ENCODE data around the gene TMEM143. TPM values are rescaled to one million over a fixed set of nuclear protein-coding genes. Genes with fewer than 3 reads are reported as not detected.

The TMEM143 gene
- total and polyA plus RNA-seq, 4 donors, result 3.2 to 10.2 (median 6.7) TPM

GRCh38 chr19:48308631-48309586 is 54.8 kb downstream of the TMEM143 start:
- H3K27ac ChIP-seq (ENCODE audit: low read depth in 1 of 2, low read length in 2 of 2), result no peak overlapping the region
- DNase-seq (ENCODE audit: low spot score), result no peak

DNA sequence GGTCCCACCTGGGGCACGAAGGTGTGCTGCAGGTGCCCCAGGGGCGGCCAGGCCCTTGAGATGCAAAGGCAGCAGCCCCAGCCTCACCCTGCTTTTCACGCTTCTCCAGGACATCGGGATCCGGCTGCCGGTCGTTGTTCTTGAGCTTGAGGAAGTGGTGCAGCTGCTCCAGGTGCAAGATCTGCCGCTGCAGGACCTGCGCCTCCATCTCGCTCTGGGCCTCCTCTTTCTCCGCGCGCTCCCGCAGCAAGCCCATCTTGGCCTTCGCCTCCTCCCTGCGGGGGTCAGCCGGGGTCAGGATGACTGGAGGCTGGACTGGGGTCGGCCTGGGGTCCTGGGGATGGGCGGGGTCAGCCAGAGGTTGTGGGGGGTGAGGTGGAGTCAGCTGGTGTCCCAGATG is 59.9 kb downstream of the TMEM143 start:
- DNase-seq (ENCODE audit: low spot score), result no peak
- WGBS, result 86% methylated on average over 19 of the region's 19 CpGs

More at GRCh38 chr19:48308631-48309586, 54.8 kb downstream of the TMEM143 start:
- no peaks in the 10 kb centered on the region for H3K9me3 ChIP-seq (ENCODE audit: control insufficient read depth in 4 of 4, low read length in 3 of 4)
- no peaks in the 10 kb centered on the region for H3K27me3 ChIP-seq (ENCODE audit: control insufficient read depth in 4 of 4, insufficient read depth in 4 of 4, low read length in 3 of 4)
- no peak overlapping the region for H3K4me3 ChIP-seq (ENCODE audit: low read depth in 1 of 3, low read length in 3 of 3)
- WGBS, result 78% methylated on average over 22 of the region's 22 CpGs
- no peaks in the 10 kb centered on the region for H3K36me3 ChIP-seq (ENCODE audit: control insufficient read depth in 4 of 4, insufficient read depth in 3 of 4, low read depth in 1 of 4, low read length in 3 of 4)
- no peak overlapping the region for H3K9ac ChIP-seq (ENCODE audit: low read depth in 1 of 2, low read length in 2 of 2)
- H3K4me1 ChIP-seq (ENCODE audit: control insufficient read depth in 4 of 4, insufficient read depth in 4 of 4, low read length in 3 of 4), result no peaks in the 10 kb centered on the region
- TF ChIP-seq FOXA1 (IDR thresholded peaks at IDR 0.05) (no peak), YY1 (IDR thresholded peaks at IDR 0.05) (no peak), GABPA (IDR thresholded peaks at IDR 0.05 in 1 of 2, conservative IDR thresholded peaks at IDR 0.05 in 1 of 2) (no peak), SP1 (IDR thresholded peaks at IDR 0.05) (no peak), HNF4G (IDR thresholded peaks at IDR 0.05) (no peak), HNF4A (conservative IDR thresholded peaks at IDR 0.05) (no peak)
- TF ChIP-seq, protein P1, sequence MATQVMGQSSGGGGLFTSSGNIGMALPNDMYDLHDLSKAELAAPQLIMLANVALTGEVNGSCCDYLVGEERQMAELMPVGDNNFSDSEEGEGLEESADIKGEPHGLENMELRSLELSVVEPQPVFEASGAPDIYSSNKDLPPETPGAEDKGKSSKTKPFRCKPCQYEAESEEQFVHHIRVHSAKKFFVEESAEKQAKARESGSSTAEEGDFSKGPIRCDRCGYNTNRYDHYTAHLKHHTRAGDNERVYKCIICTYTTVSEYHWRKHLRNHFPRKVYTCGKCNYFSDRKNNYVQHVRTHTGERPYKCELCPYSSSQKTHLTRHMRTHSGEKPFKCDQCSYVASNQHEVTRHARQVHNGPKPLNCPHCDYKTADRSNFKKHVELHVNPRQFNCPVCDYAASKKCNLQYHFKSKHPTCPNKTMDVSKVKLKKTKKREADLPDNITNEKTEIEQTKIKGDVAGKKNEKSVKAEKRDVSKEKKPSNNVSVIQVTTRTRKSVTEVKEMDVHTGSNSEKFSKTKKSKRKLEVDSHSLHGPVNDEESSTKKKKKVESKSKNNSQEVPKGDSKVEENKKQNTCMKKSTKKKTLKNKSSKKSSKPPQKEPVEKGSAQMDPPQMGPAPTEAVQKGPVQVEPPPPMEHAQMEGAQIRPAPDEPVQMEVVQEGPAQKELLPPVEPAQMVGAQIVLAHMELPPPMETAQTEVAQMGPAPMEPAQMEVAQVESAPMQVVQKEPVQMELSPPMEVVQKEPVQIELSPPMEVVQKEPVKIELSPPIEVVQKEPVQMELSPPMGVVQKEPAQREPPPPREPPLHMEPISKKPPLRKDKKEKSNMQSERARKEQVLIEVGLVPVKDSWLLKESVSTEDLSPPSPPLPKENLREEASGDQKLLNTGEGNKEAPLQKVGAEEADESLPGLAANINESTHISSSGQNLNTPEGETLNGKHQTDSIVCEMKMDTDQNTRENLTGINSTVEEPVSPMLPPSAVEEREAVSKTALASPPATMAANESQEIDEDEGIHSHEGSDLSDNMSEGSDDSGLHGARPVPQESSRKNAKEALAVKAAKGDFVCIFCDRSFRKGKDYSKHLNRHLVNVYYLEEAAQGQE (IDR thresholded peaks at IDR 0.05), result no peak

More for the DNA sequence above, 59.9 kb downstream of the TMEM143 start:
- H3K27ac ChIP-seq (ENCODE audit: low read depth in 1 of 2, low read length in 2 of 2), result no peak overlapping the region
- no peak overlapping the region for H3K4me3 ChIP-seq (ENCODE audit: low read depth in 1 of 3, low read length in 3 of 3)
- no peak for TF ChIP-seq RXRA (IDR thresholded peaks at IDR 0.05)
- no peak for TF ChIP-seq RAD21 (IDR thresholded peaks at IDR 0.05)
- TF ChIP-seq, protein P1 (IDR thresholded peaks at IDR 0.05), result no peak
- TF ChIP-seq, protein P2, sequence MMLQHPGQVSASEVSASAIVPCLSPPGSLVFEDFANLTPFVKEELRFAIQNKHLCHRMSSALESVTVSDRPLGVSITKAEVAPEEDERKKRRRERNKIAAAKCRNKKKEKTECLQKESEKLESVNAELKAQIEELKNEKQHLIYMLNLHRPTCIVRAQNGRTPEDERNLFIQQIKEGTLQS (IDR thresholded peaks at IDR 0.05), result no peak
- no peak for TF ChIP-seq FOXA1 (IDR thresholded peaks at IDR 0.05)
- no peak for TF ChIP-seq NR2F2 (IDR thresholded peaks at IDR 0.05)
- H3K4me1 ChIP-seq (ENCODE audit: control insufficient read depth in 4 of 4, insufficient read depth in 4 of 4, low read length in 3 of 4), result no peaks in the 10 kb centered on the region
- no peaks in the 10 kb centered on the region for H3K27me3 ChIP-seq (ENCODE audit: control insufficient read depth in 4 of 4, insufficient read depth in 4 of 4, low read length in 3 of 4)
- H3K36me3 ChIP-seq (ENCODE audit: control insufficient read depth in 4 of 4, insufficient read depth in 3 of 4, low read depth in 1 of 4, low read length in 3 of 4), result no peaks in the 10 kb centered on the region
- H3K9me3 ChIP-seq (ENCODE audit: control insufficient read depth in 4 of 4, low read length in 3 of 4), result no peaks in the 10 kb centered on the region
- no peak overlapping the region for H3K9ac ChIP-seq (ENCODE audit: low read depth in 1 of 2, low read length in 2 of 2)
